Neural cell (in vitro differentiated cells): ENCODE data around the gene MINAR1. TPM values are rescaled to one million over a fixed set of nuclear protein-coding genes. Genes with fewer than 3 reads are reported as not detected.

Experiments
- H2AFZ ChIP-seq: fragments of 200-600, 300-800 bp; sonication (generic), shearing (Covaris generic); 2 replicates; pipeline ENCODE4 v1.6.0; 2014; ENCODE audit warnings: low read depth, mild to moderate bottlenecking, antibody characterized with exemption, low read length, moderate library complexity
- H3F3A ChIP-seq: fragments of 200-600 bp; shearing (Covaris generic); 2 replicates; pipeline ENCODE4 v1.6.1; 2016; ENCODE audit warnings: mild to moderate bottlenecking, moderate library complexity, mixed read lengths, antibody characterized with exemption, low read length; ENCODE audit not compliant: insufficient read depth, poor library complexity, severe bottlenecking
- H3K27ac ChIP-seq: fragments of 200-600, 300-800 bp; sonication (generic), shearing (Covaris generic); 2 replicates; pipeline ENCODE4 v1.5.1; 2014; ENCODE audit warnings: mild to moderate bottlenecking, low read length, moderate library complexity
- H3K27me3 ChIP-seq: fragments of 300-800, 200-600 bp; sonication (generic), shearing (Covaris generic); 2 replicates; pipeline ENCODE4 v1.6.0; 2014; ENCODE audit warnings: mild to moderate bottlenecking, low read depth, low read length, moderate library complexity; ENCODE audit not compliant: insufficient read depth
- H3K36me3 ChIP-seq: fragments of 300-800, 200-600 bp; sonication (generic), shearing (Covaris generic); 2 replicates; pipeline ENCODE4 v1.5.1; 2014; ENCODE audit warnings: mild to moderate bottlenecking, antibody characterized with exemption, low read length, moderate library complexity; ENCODE audit not compliant: insufficient read depth
- H3K4me2 ChIP-seq: fragments of 300-800, 200-600 bp; sonication (generic), shearing (Covaris generic); 2 replicates; pipeline ENCODE4 v1.6.0; 2014; ENCODE audit warnings: mild to moderate bottlenecking, low read length
- H3K4me3 ChIP-seq: fragments of 300-800, 200-600 bp; sonication (generic), shearing (Covaris generic); 2 replicates; pipeline ENCODE4 v1.5.1; 2014; ENCODE audit warnings: mild to moderate bottlenecking, low read length, moderate library complexity
- H3K79me2 ChIP-seq: fragments of 200-600 bp; shearing (Covaris generic); replicated peaks from 2 replicates; pipeline ENCODE4 v1.6.0; 2014; ENCODE audit warnings: mild to moderate bottlenecking, low read length, moderate library complexity; ENCODE audit not compliant: insufficient read depth
- H3K9ac ChIP-seq: fragments of 300-800, 200-600 bp; sonication (generic), shearing (Covaris generic); 2 replicates; pipeline ENCODE4 v1.6.1; 2016; ENCODE audit warnings: mild to moderate bottlenecking, low read length, mixed read lengths
- H3K9me2 ChIP-seq: fragments of 200-600 bp; shearing (Covaris generic); 2 replicates; pipeline ENCODE4 v1.6.1; 2016; ENCODE audit warnings: mild to moderate bottlenecking, low read length, mixed read lengths; ENCODE audit not compliant: insufficient read depth
- H3K9me3 ChIP-seq: fragments of 200-600, 300-800 bp; sonication (generic), shearing (Covaris generic); 2 replicates; pipeline ENCODE4 v1.6.1; 2016; ENCODE audit warnings: mild to moderate bottlenecking, mixed run types, low read length, moderate library complexity, mixed read lengths
- H4K20me1 ChIP-seq: fragments of 200-600 bp; shearing (Covaris generic); 2 replicates; pipeline ENCODE4 v1.6.1; 2016; ENCODE audit warnings: mild to moderate bottlenecking, mixed run types; ENCODE audit not compliant: insufficient read depth
- CTCF ChIP-seq: fragments of 450-650 bp; IDR thresholded peaks from 2 replicates; pipeline ENCODE4 v1.5.1; 2014; ENCODE audit warnings: antibody characterized with exemption, mild to moderate bottlenecking, moderate library complexity; ENCODE audit not compliant: poor library complexity, severe bottlenecking
- EP300 ChIP-seq: fragments of 450-650 bp; conservative IDR thresholded peaks from 2 replicates; pipeline ENCODE4 v1.6.1; 2014; ENCODE audit warnings: antibody characterized with exemption, mild to moderate bottlenecking, moderate library complexity; ENCODE audit not compliant: poor library complexity, severe bottlenecking
- EZH2 ChIP-seq: fragments of 200-600, 300-800 bp; shearing (Covaris generic), sonication (generic); IDR thresholded peaks from 2 replicates; pipeline ENCODE4 v1.6.1; 2014; ENCODE audit warnings: antibody characterized with exemption, low read length, borderline replicate concordance, mild to moderate bottlenecking; ENCODE audit not compliant: insufficient read depth, poor library complexity, severe bottlenecking
- MXI1 ChIP-seq: fragments of 450-650 bp; conservative IDR thresholded peaks from 2 replicates; pipeline ENCODE4 v1.6.1; 2014; ENCODE audit warnings: antibody characterized with exemption, mild to moderate bottlenecking; ENCODE audit not compliant: poor library complexity, severe bottlenecking
- POLR2AphosphoS5 ChIP-seq: IDR thresholded peaks from 2 replicates; pipeline ENCODE4 v1.6.1; 2012
- RAD21 ChIP-seq: fragments of 450-650 bp; conservative IDR thresholded peaks from 2 replicates; pipeline ENCODE4 v1.6.1; 2014; ENCODE audit warnings: antibody characterized with exemption, mild to moderate bottlenecking, moderate library complexity
- REST ChIP-seq: IDR thresholded peaks from 2 replicates; pipeline ENCODE4 v1.6.1; 2012; ENCODE audit warnings: borderline replicate concordance
- SMC3 ChIP-seq: fragments of 450-650 bp; conservative IDR thresholded peaks from 2 replicates; pipeline ENCODE4 v1.6.1; 2014; ENCODE audit warnings: antibody characterized with exemption, mild to moderate bottlenecking, moderate library complexity; ENCODE audit not compliant: poor library complexity
- TAF1 ChIP-seq: IDR thresholded peaks from 2 replicates; pipeline ENCODE4 v1.6.1; 2012; ENCODE audit warnings: low read depth
- polyA plus RNA-seq: library from polyadenylated mRNA; depleted of rRNA; stranded (reverse); fragments of >200 nt; gene quantifications from 2 replicates; pipeline ENCODE4 v1.2.3, GENCODE V29; 2014

MINAR1 gene
- polyA plus RNA-seq, 1 donor from 2014 or later = 3.1 TPM

- Histone ChIP-seq H3K79me2 (no peaks in the 10 kb centered on the region), H3K27ac (no peak overlapping the region), H4K20me1 (no peaks in the 10 kb centered on the region), H2AFZ (no peak overlapping the region), H3K27me3 (no peaks in the 10 kb centered on the region), H3K4me3 (no peak overlapping the region), H3K9ac (no peak overlapping the region), H3K9me2 (no peaks in the 10 kb centered on the region), H3F3A (no peaks in the 10 kb centered on the region), H3K36me3 (no peaks in the 10 kb centered on the region), H3K4me2 (no peak overlapping the region), H3K9me3 (no peaks in the 10 kb centered on the region)
- TF ChIP-seq REST (no peak), POLR2AphosphoS5 (no peak), EP300 (no peak), MXI1 (no peak), CTCF (no peak), RAD21 (no peak), TAF1 (no peak), EZH2 (no peak), SMC3 (no peak)
Measured at GRCh38 chr15:79416876-79417275, 15.3 kb upstream of the MINAR1 start.

- no peak overlapping the region for H3K4me2 ChIP-seq
- H3K27me3 ChIP-seq = no peaks in the 10 kb centered on the region
- H3K79me2 ChIP-seq = no peaks in the 10 kb centered on the region
- no peaks in the 10 kb centered on the region for H4K20me1 ChIP-seq
- H2AFZ ChIP-seq = no peak overlapping the region
- no peaks in the 10 kb centered on the region for H3K9me3 ChIP-seq
- H3K36me3 ChIP-seq = no peaks in the 10 kb centered on the region
- H3K4me3 ChIP-seq = no peak overlapping the region
- TF ChIP-seq EZH2 = no peak
- TF ChIP-seq POLR2AphosphoS5 = no peak
- TF ChIP-seq MXI1 = no peak
- no peak for TF ChIP-seq CTCF
- TF ChIP-seq TAF1 = no peak
- TF ChIP-seq REST = no peak
- no peak for TF ChIP-seq RAD21
- no peak for TF ChIP-seq EP300
- TF ChIP-seq SMC3 = no peak
- no peak overlapping the region for H3K27ac ChIP-seq
- no peaks in the 10 kb centered on the region for H3K9me2 ChIP-seq
- H3K9ac ChIP-seq = no peak overlapping the region
- H3F3A ChIP-seq = no peaks in the 10 kb centered on the region
Measured at GRCh38 chr15:79418693-79419279, 13.3 kb upstream of the MINAR1 start.
